HG03565 (cell line): ENCODE data around the gene HSF4.

Experiments
- ATAC-seq: cut with Tn5 transposase; IDR thresholded peaks from one replicate; pipeline ENCODE4 v1.9.1; 2021; ENCODE audit warnings: mild to moderate bottlenecking, moderate library complexity; ENCODE audit not compliant: unreplicated experiment

HSF4 gene

GRCh38 chr16:67215706-67216105 is 51.2 kb downstream of the HSF4 start:
- ATAC-seq, result no peak

DNA sequence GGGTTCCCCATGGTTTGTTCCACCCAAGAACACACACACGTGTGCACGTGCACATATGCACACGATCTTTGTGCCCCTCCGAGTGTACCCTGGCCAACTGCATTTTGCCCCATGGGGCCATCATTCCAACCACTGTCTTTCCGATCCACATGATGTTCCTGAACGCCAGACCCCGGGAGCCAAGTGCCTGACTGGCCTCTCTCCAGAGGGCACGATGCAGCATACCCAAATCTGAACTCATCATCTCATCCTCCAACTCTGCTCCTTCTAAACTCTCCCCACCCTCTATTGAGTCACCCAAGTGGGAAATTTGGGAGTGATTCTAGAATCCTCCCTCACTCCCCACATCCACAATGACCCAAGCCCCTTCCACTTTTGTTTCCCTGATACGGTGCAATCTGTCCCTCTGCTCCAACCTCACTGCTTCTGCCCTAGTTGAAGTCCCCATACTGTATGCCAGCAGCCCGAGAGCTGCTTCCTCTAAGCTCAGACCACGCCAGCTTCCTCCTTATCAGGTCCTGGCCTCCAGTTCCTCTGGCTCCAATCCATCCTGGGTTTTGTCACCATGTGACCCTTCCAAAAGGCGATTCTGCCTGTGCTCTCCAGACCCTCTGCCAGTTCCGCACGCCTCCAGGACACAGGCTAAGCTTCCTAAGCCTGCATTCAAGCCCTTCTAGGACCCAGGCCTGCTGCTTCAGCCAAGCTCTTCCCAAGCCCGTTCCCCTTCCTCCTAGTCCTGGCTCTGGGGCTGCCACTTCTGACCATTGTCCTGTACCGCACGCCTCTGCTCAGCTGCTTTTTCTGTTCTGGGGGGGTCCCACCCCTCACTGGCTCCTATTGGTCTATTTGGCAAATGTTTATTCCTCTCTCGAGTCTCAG is 52.3 kb downstream of the HSF4 start:
- ATAC-seq, result no peak
